Ectodermal cell (in vitro differentiated cells): ENCODE data around the gene MSH5.
A peak's percentile ranks its signal among the peaks of the same experiment; 100 is the strongest.

ENCODE experiments used
- H3K27ac ChIP-seq: 2 replicates; pipeline ENCODE4 v1.7.0; 2013; ENCODE audit warnings: mild to moderate bottlenecking, low read depth, low read length; ENCODE audit not compliant: insufficient read depth, poor library complexity, severe bottlenecking
- H3K27me3 ChIP-seq: 2 replicates; pipeline ENCODE4 v1.7.0; 2013; ENCODE audit warnings: mild to moderate bottlenecking, low read length; ENCODE audit not compliant: insufficient read depth, control insufficient read depth, poor library complexity, severe bottlenecking
- H3K36me3 ChIP-seq: one replicate; pipeline ENCODE4 v1.7.0; 2013; ENCODE audit warnings: low read length; ENCODE audit not compliant: control insufficient read depth, insufficient read depth
- H3K4me1 ChIP-seq: one replicate; pipeline ENCODE4 v1.7.0; 2013; ENCODE audit warnings: low read length; ENCODE audit not compliant: control insufficient read depth, insufficient read depth
- H3K4me3 ChIP-seq: 2 replicates; pipeline ENCODE4 v1.7.0; 2013; ENCODE audit warnings: low read depth, low read length, control low read depth; ENCODE audit not compliant: insufficient read depth
- H3K9me3 ChIP-seq: 2 replicates; pipeline ENCODE4 v1.7.0; 2013; ENCODE audit warnings: mild to moderate bottlenecking, low read length, moderate library complexity; ENCODE audit not compliant: control insufficient read depth
- WGBS, 2 experiments: methylation state at CpG; one replicate each; pipeline ENCODE4 v1.1.7; 2013; ENCODE audit warnings: missing lambda C conversion rate in 2 of 2; 5-methylcytosine and 5-hydroxymethylcytosine counted together

Gene MSH5

DNA sequence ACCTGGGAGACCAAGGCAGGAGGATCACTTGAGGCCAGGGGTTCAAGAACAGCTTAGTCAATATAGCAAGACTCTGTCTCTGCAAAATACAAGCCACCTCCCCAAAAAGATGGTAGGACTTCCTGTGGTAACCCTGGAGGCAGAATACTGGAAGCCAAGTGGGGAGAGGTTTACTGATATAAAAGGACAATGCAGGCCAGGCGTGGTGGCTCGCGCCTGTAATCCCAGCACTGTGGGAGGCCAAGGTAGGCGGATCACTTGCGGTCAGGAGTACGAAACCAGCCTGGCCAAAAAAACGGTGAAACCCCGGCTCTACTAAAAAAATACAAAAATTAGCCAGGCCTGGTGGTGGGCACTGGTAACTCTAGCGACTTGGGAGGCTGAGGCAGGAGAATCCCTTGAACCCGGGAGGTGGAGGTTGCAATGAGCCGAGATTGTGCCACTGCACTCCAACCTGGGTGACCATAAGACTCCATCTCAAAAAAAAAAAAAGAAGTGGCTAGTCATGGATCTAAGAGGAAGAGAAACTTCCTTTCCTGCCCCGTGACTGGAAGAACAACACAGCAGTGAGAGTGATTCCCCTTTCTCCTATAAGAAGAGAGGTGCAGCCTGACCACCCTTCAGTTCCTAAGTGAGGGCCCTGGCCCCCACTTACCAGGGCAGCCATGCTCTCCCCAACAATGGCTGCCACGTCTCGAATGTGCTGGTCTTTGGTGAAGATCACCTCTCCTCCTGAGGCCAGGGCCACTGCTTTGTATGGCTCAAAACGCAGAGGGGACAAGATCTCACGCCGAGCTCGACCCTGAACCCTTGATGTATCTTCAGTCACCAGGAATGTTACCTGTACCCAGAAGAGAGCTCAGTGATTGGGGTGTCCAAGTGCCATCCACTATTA lies 28.8 kb downstream of the MSH5 start:
- WGBS, 2 experiments, result 92 to 93% methylated on average over 18 of the region's 18 CpGs
- no peaks in the 10 kb centered on the region for H3K36me3 ChIP-seq

GRCh38 chr6:31769684-31770371 lies 30.0 kb downstream of the MSH5 start:
- Histone ChIP-seq H3K4me3 (no peak overlapping the region), H3K4me1 (peaks cover 7% of the 10 kb centered on the region), H3K27ac (no peak overlapping the region), H3K36me3 (no peaks in the 10 kb centered on the region), H3K9me3 (no peaks in the 10 kb centered on the region), H3K27me3 (no peaks in the 10 kb centered on the region)
- WGBS, 2 experiments, result 76 to 80% methylated on average over 11 to 12 of the region's 12 CpGs

More for the DNA sequence above, 28.8 kb downstream of the MSH5 start:
- H3K9me3 ChIP-seq, result no peaks in the 10 kb centered on the region
- H3K4me3 ChIP-seq, result no peak overlapping the region
- no peak overlapping the region for H3K27ac ChIP-seq
- H3K4me1 ChIP-seq, result peaks cover 13% of the 10 kb centered on the region
- H3K27me3 ChIP-seq, result no peaks in the 10 kb centered on the region

DNA sequence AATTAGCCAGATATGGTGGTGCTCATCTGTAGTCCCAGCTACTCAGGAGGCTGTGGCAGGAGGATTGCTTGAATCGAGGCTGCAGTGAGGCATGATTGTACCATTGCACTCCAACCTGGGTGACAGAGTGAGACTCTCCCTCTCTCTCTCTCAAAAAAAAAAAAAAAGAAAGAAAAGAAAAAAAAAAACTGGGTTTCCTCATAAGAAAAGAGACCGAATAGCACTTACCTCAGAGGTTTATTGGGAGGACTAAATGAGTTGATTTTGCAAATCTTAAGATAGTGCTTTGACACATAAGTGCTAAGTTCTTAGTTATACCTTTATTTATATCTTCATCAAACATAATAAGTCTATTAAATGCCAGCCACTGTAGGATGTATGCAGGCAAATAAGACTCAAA lies 31.1 kb downstream of the MSH5 start:
- Histone ChIP-seq H3K4me3 (no peak overlapping the region), H3K36me3 (no peaks in the 10 kb centered on the region), H3K27ac (no peak overlapping the region), H3K9me3 (no peaks in the 10 kb centered on the region), H3K27me3 (no peaks in the 10 kb centered on the region), H3K4me1 (peaks cover 5% of the 10 kb centered on the region)
- 83 to 84% methylated on average over 1 to 2 of the region's 2 CpGs for WGBS, 2 experiments

- Histone ChIP-seq H3K9me3 (no peaks in the 10 kb centered on the region), H3K4me1 (peaks cover 4% of the 10 kb centered on the region), H3K4me3 (no peak overlapping the region), H3K36me3 (no peaks in the 10 kb centered on the region), H3K27me3 (no peaks in the 10 kb centered on the region), H3K27ac (no peak overlapping the region)
- WGBS, 2 experiments, result 86 to 89% methylated on average over 4 of the region's 4 CpGs
These were observed 32.2 kb downstream of the MSH5 start for GRCh38 chr6:31771992-31772358.

GRCh38 chr6:31775184-31775583 lies 35.4 kb downstream of the MSH5 start:
- 85 to 91% methylated on average over 4 of the region's 4 CpGs for WGBS, 2 experiments
- H3K9me3 ChIP-seq, result no peaks in the 10 kb centered on the region
- H3K27ac ChIP-seq, result peak overlapping the region; percentile 33
- H3K27me3 ChIP-seq, result no peaks in the 10 kb centered on the region
- H3K4me1 ChIP-seq, result peaks cover 6% of the 10 kb centered on the region
- H3K36me3 ChIP-seq, result peaks cover 18% of the 10 kb centered on the region
- no peak overlapping the region for H3K4me3 ChIP-seq

- Histone ChIP-seq H3K27me3 (no peaks in the 10 kb centered on the region), H3K4me1 (peaks cover 6% of the 10 kb centered on the region), H3K9me3 (no peaks in the 10 kb centered on the region), H3K27ac (peak overlapping the region; percentile 33), H3K36me3 (peaks cover 23% of the 10 kb centered on the region), H3K4me3 (no peak overlapping the region)
- 93 to 94% methylated on average over 32 of the region's 32 CpGs for WGBS, 2 experiments
These were observed 36.1 kb downstream of the MSH5 start for GRCh38 chr6:31775633-31776484.

DNA sequence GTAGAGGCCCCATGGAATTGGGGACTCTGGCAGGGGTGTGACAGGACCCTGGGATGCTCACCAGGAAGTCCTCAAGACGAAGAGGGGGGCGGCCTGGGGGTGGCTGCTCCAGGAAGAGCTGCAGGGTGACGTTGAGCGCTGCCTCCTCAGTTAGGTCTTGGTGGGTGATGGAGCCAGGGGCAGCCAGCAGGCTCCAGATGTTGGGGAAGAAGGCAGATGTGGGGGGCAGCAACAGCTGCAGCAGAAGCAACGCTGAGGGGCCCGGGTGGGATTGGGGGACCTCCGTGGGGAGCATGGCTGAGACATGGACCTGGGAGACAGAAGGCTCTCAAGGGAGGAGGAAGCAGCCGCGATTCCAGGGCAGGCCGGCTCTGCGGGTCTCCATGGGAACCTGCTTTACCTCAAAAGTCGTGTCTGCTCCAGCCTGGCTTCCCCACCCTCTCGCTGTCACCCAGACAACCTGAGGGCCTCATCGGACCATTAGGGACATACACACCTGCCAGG lies 36.7 kb downstream of the MSH5 start:
- WGBS, 2 experiments, result 74 to 79% methylated on average over 14 of the region's 14 CpGs
- H3K36me3 ChIP-seq, result peaks cover 23% of the 10 kb centered on the region
- no peaks in the 10 kb centered on the region for H3K27me3 ChIP-seq
- H3K4me1 ChIP-seq, result peaks cover 6% of the 10 kb centered on the region
- no peaks in the 10 kb centered on the region for H3K9me3 ChIP-seq
- H3K4me3 ChIP-seq, result no peak overlapping the region
- H3K27ac ChIP-seq, result peak overlapping the region; percentile 23

GRCh38 chr6:31776989-31777666 lies 37.3 kb downstream of the MSH5 start, which contains the start of gene VWA7:
VWA7 (minus strand) TSS chr6:31777328; CDS start chr6:31776779, 549 bp downstream.
- Histone ChIP-seq H3K27ac (peak within 1 kb of the TSS; percentile 23), H3K36me3 (peaks cover 23% of the 10 kb centered on the region), H3K4me1 (peaks cover 6% of the 10 kb centered on the region), H3K27me3 (no peaks in the 10 kb centered on the region), H3K9me3 (no peaks in the 10 kb centered on the region), H3K4me3 (no peak within 1 kb of the TSS)
- WGBS, 2 experiments, result 64 to 68% methylated on average over 15 of the region's 15 CpGs

- Histone ChIP-seq H3K27ac (no peak overlapping the region), H3K4me3 (no peak overlapping the region), H3K27me3 (no peaks in the 10 kb centered on the region), H3K9me3 (no peaks in the 10 kb centered on the region), H3K4me1 (peaks cover 6% of the 10 kb centered on the region), H3K36me3 (peaks cover 26% of the 10 kb centered on the region)
- WGBS, 2 experiments, result 89 to 94% methylated on average over 5 of the region's 5 CpGs
These were observed 37.9 kb downstream of the MSH5 start for GRCh38 chr6:31777667-31778050.
